HG02798 (cell line): ENCODE measurements around the gene GBX1.

ENCODE experiments used
- ATAC-seq: cut with Tn5 transposase; IDR thresholded peaks from one replicate; pipeline ENCODE4 v1.9.1; 2021; ENCODE audit warnings: mild to moderate bottlenecking; ENCODE audit not compliant: unreplicated experiment, poor library complexity

Gene GBX1

GRCh38 chr7:151175047-151175792, 7.7 kb upstream of the GBX1 start:
- ATAC-seq, result no peak

GRCh38 chr7:151174246-151175046, 7.0 kb upstream of the GBX1 start:
- no peak for ATAC-seq

- no peak for ATAC-seq
Measured at GRCh38 chr7:151173386-151174245, 6.1 kb upstream of the GBX1 start.

DNA sequence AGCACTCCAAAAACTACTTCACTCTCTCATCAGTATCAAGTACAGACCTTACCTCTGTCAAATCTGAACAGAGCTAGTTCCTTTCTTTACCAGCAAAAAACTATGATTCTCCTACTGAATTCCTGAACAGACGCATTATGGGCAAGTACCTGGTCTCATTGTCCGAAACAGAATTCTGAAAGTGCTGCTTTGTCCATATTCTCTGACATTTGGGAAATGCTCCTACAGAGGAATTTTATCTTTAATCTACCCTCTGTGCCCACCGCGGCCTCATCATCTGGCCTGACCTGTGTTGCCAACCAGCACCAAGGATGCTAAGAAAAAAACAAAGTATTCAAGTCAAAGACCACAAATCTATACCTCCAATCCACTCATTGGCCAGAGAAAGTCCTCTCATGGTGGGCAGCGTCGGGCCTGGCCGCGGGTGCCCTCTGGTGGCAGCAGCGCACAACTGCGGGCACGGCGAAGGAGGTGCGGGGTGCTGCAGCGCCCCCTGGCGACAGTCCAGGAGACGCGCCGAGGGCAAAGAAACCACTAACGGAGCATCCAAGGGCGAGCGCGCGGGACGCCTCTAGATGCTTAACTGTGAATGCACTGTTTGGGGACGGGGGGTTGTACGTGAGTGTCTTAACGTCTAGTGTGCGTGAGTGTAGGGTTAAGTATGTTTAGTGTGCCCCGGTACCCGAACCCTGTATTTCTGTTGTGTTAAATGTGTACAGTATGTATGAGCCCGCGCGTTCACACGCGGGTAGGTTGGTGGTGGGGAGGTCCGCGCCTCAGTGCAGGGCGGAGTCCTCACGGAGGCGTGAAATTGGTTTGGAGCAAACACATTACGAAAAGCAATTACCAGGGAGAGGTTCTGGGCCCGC, 5.0 kb upstream of the GBX1 start:
- peak; percentile 67 for ATAC-seq

GRCh38 chr7:151168787-151169162, 1.3 kb upstream of the GBX1 start:
- no peak for ATAC-seq

DNA sequence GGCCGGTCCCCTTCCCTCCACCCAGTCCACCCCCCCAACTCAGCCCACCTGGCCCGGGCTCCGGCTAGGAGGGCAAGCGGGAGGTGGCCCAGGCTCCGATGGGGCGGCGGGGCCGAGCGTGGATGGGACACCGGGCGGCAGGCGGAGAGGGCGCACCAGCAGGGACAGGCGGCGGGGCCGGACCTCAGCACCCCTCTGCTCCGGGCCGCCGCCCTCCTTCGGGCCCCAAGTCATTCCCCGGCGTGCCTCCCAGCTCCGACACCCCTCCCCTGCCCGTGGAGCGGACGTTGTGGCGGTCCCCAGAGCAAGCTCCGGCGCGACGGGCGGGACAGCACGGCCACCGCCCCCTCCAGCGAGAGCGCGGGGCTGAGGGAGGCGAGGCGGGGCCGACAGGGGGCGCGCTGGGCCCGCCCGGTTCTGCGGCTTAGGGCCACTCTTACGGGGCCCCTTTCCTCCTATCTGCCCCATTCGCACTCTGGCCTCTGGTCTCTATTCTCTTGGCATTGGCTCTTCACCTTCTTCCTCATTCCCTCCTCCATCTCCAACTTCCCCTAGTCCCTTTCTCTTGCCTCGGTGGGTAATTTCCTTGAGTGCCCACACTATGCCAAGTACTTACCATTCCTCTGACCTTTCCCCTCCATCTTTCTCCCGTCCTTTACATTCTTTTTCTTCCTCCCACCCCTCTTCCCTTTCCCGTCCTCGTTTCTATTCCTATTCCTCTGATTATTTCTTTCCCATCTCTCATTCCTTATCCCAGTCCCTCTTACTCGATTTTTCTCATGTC, 701 bp upstream of the GBX1 start:
- ATAC-seq, result peak; percentile 47

GRCh38 chr7:151166629-151167196, 781 bp downstream of the GBX1 start:
- no peak for ATAC-seq

DNA sequence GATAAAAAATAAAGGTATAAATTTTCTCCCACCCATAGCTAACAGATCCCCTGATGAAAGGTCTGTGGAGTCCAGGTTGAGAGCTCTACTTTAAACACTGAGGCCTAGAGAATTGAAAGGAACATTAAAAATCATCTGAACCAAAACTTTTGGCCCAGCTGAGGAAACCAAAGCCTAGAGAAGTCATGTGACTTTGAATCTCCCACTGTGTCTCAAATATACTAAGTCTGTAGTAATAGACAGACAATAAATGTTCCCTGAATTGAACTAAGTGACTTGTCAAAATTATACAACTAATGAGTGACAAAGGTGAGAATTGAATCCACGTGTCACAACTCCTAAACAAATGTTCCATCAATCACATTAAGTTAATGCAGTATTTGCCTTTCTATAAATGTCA, 5.7 kb downstream of the GBX1 start:
- no peak for ATAC-seq

DNA sequence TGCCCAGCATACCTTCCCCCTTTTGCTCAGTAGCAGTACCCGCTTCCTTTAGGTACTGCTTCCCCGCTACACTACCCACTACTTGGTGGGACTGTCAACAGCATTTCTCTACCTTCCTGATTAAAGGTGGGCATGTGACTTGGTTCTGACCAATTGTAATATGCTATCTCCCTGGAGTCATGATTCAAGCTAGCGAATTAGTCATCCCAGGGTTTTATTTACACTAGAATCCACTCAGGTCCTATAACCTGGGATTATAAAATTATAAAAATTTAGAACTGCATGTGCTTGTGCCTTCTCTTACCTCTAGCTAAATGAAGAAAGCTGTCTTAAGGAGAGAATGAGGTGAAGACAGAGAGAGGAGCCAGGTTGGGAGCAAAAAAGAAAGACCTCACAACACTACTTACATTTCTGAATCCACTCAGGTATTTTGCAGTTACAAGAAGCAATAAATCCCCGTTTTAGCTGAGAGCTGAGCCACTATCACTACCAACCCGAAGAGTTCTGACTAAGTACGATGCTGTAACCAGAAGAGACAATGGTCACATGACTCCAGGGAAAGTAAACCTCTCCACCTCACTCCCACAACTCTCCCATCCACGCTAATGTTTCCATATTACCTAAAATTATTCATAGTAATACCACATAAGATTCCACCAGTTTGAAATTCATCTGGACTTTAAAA, 9.7 kb downstream of the GBX1 start:
- ATAC-seq, result no peak

GRCh38 chr7:151152643-151153513, 14.6 kb downstream of the GBX1 start:
- no peak for ATAC-seq

DNA sequence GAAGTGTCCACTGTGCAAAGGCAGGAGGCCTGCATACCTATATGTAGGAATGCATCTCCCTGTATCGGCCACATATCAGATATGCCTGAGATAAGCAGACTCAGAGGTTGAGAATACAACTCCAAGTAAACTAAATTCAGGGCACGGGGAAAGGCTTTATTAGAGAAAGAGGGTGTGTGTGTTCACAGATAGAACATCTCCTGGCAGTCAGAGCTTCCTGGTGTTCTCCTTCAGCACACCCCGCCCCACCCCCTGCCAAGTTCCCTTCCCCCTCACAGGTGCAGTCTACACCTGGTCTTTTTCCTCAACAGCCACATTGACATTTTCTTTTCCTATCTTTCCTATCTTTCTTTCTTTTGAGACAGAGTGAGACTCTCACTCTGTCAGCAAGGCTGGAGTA, 17.1 kb downstream of the GBX1 start:
- ATAC-seq, result no peak

- ATAC-seq, result no peak
Measured at GRCh38 chr7:151148319-151149259, 18.9 kb downstream of the GBX1 start.

DNA sequence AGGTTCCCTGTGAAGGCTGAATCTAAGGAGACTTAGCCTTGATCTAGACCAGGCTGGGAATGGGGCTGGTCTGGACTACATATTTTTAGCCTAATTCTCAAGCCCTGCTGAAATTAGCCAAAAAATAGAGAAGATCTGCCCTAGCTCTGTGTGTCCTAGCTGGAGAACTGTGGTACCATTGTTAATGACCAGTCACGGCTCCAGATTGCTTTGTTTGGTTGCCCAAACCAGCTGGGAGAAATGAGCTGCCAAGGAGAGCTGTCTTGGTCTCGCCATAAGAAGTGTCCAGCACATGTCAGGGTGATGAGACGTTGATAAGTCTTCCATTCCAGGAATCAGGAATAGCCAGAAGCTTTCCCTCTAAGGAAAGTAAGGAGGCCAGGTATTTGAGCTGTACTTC, 20.7 kb downstream of the GBX1 start:
- no peak for ATAC-seq

- no peak for ATAC-seq
Measured at GRCh38 chr7:151144387-151144786, 23.1 kb downstream of the GBX1 start.

DNA sequence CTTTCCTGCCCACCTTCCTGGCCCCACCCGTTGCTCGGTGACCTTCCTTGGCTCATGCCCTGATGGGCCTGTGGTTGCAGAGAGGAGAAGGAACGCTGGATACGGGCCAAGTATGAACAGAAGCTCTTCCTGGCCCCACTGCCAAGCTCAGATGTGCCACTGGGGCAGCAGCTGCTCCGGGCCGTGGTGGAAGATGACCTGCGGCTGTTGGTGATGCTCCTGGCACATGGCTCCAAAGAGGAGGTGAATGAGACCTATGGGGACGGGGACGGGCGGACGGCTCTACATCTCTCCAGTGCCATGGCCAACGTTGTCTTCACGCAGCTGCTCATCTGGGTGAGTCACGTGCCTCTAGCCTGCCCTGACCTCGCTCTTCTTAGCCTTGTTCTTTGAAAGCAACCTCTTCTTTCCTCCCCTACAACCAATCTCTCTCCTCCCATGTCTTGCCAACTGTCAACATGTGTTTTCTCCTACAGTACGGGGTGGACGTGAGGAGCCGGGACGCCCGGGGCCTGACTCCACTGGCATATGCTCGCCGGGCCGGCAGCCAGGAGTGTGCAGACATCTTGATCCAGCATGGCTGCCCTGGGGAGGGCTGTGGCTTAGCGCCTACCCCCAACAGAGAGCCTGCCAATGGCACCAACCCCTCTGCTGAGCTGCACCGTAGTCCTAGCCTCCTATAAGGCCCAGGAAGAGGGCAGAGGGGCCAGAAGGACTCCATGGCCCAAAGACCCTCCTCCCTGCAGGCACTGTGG, 24.1 kb downstream of the GBX1 start:
- ATAC-seq, result no peak

DNA sequence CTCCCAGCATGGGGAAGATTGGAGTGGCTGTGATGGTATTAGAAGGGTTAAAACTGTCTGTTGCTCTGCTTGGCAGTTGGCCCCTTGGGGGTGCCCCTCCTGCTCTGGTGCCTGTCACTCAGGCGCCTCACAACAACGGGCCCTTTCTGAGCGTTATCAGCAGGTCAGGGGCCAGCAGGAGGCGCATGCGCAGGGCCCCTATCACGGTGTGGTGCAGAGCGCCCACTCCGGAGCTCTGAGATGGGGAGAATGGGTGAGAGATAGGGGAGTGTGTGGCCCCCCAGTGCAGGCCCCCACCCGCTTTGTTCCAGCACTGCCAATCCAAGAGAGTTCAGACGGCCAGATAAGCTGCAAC, 24.8 kb downstream of the GBX1 start:
- no peak for ATAC-seq
